ENCODE results near the gene RMRP. TPM values are rescaled to one million over a fixed set of nuclear protein-coding genes. Genes with fewer than 3 reads are reported as not detected.
A peak's percentile ranks its signal among the peaks of the same experiment; 100 is the strongest.

The RMRP gene
- total and polyA plus RNA-seq, 7 donors = 26.8 to 10,280 (median 4,774) TPM; not detected in 2

DNA sequence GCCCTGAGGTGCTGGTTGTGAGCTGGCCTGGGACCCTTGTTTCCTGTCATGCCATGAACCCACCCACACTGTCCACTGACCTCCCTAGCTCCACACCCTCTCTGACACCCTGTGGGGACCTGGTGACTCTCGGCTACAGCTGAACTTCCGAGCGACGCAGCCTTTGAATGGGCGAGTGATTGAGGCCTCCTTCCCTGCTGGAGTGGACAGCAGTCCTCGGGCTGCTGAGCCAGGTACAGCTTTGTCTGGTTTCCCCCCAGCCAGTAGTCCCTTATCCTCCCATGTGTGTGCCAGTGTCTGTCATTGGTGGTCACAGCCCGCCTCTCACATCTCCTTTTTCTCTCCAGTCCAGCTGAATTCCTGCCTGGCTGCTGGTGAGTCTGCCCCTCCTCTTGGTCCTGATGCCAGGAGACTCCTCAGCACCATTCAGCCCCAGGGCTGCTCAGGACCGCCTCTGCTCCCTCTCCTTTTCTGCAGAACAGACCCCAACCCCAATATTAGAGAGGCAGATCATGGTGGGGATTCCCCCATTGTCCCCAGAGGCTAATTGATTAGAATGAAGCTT, 22.0 kb upstream of the RMRP start:
- no peak overlapping the region for H3K4me3 ChIP-seq
- peaks cover 22% of the 10 kb centered on the region for H3K4me1 ChIP-seq
- no peak for TF ChIP-seq CTCF (IDR thresholded peaks at IDR 0.05)
- H3K36me3 ChIP-seq (ENCODE audit: insufficient read depth in 1 of 2, low read depth in 1 of 2) = peaks cover 0 to 25% of the 10 kb centered on the region in 2 donors
- intact Hi-C loops (cut with DNase I) = no loop called here
- no peaks in the 10 kb centered on the region for H3K9me3 ChIP-seq
- H3K27ac ChIP-seq = no peak overlapping the region
- ATAC-seq (peak in 1 of 4 donors; percentile 2), DNase-seq (no peak)
- no peaks in the 10 kb centered on the region for H3K27me3 ChIP-seq (ENCODE audit: insufficient read depth in 3 of 3, low read length in 2 of 3)
- WGBS, 3 donors = 74 to 81% (median 76%) methylated on average over 8 of the region's 8 CpGs

- H3K27me3 ChIP-seq (ENCODE audit: insufficient read depth in 3 of 3, low read length in 2 of 3) = no peaks in the 10 kb centered on the region
- intact Hi-C loops (cut with DNase I) = no loop called here
- 84 to 91% (median 88%) methylated on average over 5 of the region's 5 CpGs for WGBS, 3 donors
- ATAC-seq = no peak
- H3K4me3 ChIP-seq = no peak overlapping the region
- no peak for TF ChIP-seq CTCF (IDR thresholded peaks at IDR 0.05)
- H3K36me3 ChIP-seq (ENCODE audit: insufficient read depth in 1 of 2, low read depth in 1 of 2) = peaks cover 0 to 17% of the 10 kb centered on the region in 2 donors
- no peaks in the 10 kb centered on the region for H3K9me3 ChIP-seq
- H3K27ac ChIP-seq = no peak overlapping the region
- DNase-seq = no peak
- peaks cover 18% of the 10 kb centered on the region for H3K4me1 ChIP-seq
These were observed 21.3 kb upstream of the RMRP start for GRCh38 chr9:35679091-35679490.

DNA sequence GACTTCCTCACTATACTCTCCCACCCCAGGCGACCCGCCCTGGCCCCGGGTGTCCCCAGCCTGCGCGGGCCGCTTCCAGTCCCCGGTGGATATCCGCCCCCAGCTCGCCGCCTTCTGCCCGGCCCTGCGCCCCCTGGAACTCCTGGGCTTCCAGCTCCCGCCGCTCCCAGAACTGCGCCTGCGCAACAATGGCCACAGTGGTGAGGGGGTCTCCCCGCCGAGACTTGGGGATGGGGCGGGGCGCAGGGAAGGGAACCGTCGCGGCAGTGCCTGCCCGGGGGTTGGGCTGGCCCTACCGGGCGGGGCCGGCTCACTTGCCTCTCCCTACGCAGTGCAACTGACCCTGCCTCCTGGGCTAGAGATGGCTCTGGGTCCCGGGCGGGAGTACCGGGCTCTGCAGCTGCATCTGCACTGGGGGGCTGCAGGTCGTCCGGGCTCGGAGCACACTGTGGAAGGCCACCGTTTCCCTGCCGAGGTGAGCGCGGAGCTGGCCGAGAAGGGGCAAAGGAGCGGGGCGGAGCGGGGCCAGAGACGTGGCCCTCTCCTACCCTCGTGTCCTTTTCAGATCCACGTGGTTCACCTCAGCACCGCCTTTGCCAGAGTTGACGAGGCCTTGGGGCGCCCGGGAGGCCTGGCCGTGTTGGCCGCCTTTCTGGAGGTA, 18.0 kb upstream of the RMRP start:
- Histone ChIP-seq H3K27ac (no peak overlapping the region), H3K36me3 (ENCODE audit: insufficient read depth in 1 of 2, low read depth in 1 of 2) (no peaks in the 10 kb centered on the region), H3K4me3 (peak overlapping the region; percentile 72), H3K27me3 (ENCODE audit: insufficient read depth in 3 of 3, low read length in 2 of 3) (no peaks in the 10 kb centered on the region), H3K9me3 (no peaks in the 10 kb centered on the region), H3K4me1 (peaks cover 20% of the 10 kb centered on the region)
- WGBS, 3 donors = 4 to 6% (median 5%) methylated on average over 45 to 51 of the region's 51 CpGs
- peak in 1 of 2 donors; percentile 66 for DNase-seq
- ATAC-seq = peak in 3 of 4 donors; percentile 25 to 32 (median 26)
- intact Hi-C loops (cut with DNase I) = loop anchor here in 1 of 2 donors (2.0 kb wide), 1 partner anchor 43 kb away; no protein-coding TSS in a partner anchor
- TF ChIP-seq CTCF (IDR thresholded peaks at IDR 0.05) = no peak

DNA sequence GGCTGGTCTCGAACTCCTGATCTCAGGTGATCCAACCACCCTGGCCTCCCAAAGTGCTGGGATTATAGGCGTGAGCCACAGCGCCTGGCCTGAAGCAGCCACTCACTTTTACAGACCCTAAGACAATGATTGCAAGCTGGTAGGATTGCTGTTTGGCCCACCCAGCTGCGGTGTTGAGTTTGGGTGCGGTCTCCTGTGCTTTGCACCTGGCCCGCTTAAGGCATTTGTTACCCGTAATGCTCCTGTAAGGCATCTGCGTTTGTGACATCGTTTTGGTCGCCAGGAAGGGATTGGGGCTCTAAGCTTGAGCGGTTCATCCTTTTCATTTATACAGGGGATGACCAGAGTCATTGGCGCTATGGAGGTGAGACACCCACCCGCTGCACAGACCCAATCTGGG, 17.4 kb upstream of the RMRP start:
- TF ChIP-seq CTCF (IDR thresholded peaks at IDR 0.05) = no peak
- intact Hi-C loops (cut with DNase I) = loop anchor here in 1 of 2 donors (2.0 kb wide), 1 partner anchor 44 kb away; no protein-coding TSS in a partner anchor
- Histone ChIP-seq H3K4me3 (peak overlapping the region; percentile 72), H3K4me1 (peaks cover 20% of the 10 kb centered on the region), H3K27ac (no peak overlapping the region), H3K27me3 (ENCODE audit: insufficient read depth in 3 of 3, low read length in 2 of 3) (no peaks in the 10 kb centered on the region), H3K9me3 (no peaks in the 10 kb centered on the region), H3K36me3 (ENCODE audit: insufficient read depth in 1 of 2, low read depth in 1 of 2) (no peaks in the 10 kb centered on the region)
- whole genome bisulfite sequencing, 3 donors = 48 to 53% (median 52%) methylated on average over 13 of the region's 13 CpGs
- DNase-seq (no peak), ATAC-seq (no peak)
